ENCODE measurements around the gene ACBD6.

The ACBD6 gene

GRCh38 chr1:180282401-180283044, 219.9 kb downstream of the ACBD6 start:
- H3K4me2 ChIP-seq (ENCODE audit: low read depth, low read length, poor library complexity, severe bottlenecking), result no peak overlapping the region
- peaks cover 75% of the 10 kb centered on the region for H3K36me3 ChIP-seq (ENCODE audit: insufficient read depth, low read length)

DNA sequence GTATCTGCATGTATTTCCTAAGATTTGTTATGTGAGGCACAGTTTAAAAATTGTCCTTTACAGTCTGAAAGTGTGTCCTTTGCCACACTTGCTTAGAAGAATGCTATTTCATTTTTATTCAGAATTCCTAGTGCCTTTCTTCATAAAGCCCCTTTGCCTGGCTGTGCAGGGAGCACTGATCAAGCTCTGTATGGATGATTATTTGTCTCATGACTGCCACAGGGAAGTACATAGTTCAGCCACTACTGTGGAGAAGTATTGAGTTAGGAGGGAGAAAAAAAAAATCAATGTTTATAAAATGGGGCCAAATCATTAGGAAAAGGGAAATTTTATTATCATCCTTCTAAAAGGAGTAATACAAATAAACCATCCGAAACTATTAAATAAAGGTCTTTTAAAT, 220.9 kb downstream of the ACBD6 start:
- no peaks in the 10 kb centered on the region for H3K79me2 ChIP-seq (ENCODE audit: insufficient read depth, low read length)
- no peak overlapping the region for H3K4me2 ChIP-seq (ENCODE audit: low read depth, low read length, poor library complexity, severe bottlenecking)
- no peaks in the 10 kb centered on the region for H3K9me2 ChIP-seq (replicated peaks; ENCODE audit: low read depth, low read length)
- H3F3A ChIP-seq (ENCODE audit: low read depth), result no peaks in the 10 kb centered on the region
- no peaks in the 10 kb centered on the region for H4K20me1 ChIP-seq (ENCODE audit: insufficient read depth, low read length, poor library complexity, severe bottlenecking)
- H2AFZ ChIP-seq (ENCODE audit: low read length), result no peak overlapping the region
- H3K9me3 ChIP-seq (ENCODE audit: insufficient read depth, low read depth, low read length), result no peaks in the 10 kb centered on the region
- H3K4me1 ChIP-seq (ENCODE audit: insufficient read depth, low read length, poor library complexity, severe bottlenecking), result peaks cover 9% of the 10 kb centered on the region
- no peak overlapping the region for H3K9ac ChIP-seq (ENCODE audit: low read depth, low read length, poor library complexity, severe bottlenecking)
- no peak for TF ChIP-seq EZH2phosphoT487 (IDR thresholded peaks at IDR 0.05; ENCODE audit: borderline replicate concordance)
- TF ChIP-seq, protein P1, sequence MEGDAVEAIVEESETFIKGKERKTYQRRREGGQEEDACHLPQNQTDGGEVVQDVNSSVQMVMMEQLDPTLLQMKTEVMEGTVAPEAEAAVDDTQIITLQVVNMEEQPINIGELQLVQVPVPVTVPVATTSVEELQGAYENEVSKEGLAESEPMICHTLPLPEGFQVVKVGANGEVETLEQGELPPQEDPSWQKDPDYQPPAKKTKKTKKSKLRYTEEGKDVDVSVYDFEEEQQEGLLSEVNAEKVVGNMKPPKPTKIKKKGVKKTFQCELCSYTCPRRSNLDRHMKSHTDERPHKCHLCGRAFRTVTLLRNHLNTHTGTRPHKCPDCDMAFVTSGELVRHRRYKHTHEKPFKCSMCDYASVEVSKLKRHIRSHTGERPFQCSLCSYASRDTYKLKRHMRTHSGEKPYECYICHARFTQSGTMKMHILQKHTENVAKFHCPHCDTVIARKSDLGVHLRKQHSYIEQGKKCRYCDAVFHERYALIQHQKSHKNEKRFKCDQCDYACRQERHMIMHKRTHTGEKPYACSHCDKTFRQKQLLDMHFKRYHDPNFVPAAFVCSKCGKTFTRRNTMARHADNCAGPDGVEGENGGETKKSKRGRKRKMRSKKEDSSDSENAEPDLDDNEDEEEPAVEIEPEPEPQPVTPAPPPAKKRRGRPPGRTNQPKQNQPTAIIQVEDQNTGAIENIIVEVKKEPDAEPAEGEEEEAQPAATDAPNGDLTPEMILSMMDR (conservative IDR thresholded peaks at IDR 0.05; ENCODE audit: low read length), result no peak
- H3K27me3 ChIP-seq (ENCODE audit: insufficient read depth, low read length, poor library complexity, severe bottlenecking), result no peaks in the 10 kb centered on the region
- peaks cover 65% of the 10 kb centered on the region for H3K36me3 ChIP-seq (ENCODE audit: insufficient read depth, low read length)
- H3K4me3 ChIP-seq (ENCODE audit: low read length, poor library complexity, severe bottlenecking), result no peak overlapping the region

More at GRCh38 chr1:180282401-180283044, 219.9 kb downstream of the ACBD6 start:
- Histone ChIP-seq H3K4me1 (ENCODE audit: insufficient read depth, low read length, poor library complexity, severe bottlenecking) (peaks cover 9% of the 10 kb centered on the region), H2AFZ (ENCODE audit: low read length) (no peak overlapping the region), H3K9me2 (replicated peaks; ENCODE audit: low read depth, low read length) (no peaks in the 10 kb centered on the region), H3K79me2 (ENCODE audit: insufficient read depth, low read length) (no peaks in the 10 kb centered on the region), H3K9me3 (ENCODE audit: insufficient read depth, low read depth, low read length) (no peaks in the 10 kb centered on the region), H3K27me3 (ENCODE audit: insufficient read depth, low read length, poor library complexity, severe bottlenecking) (no peaks in the 10 kb centered on the region), H4K20me1 (ENCODE audit: insufficient read depth, low read length, poor library complexity, severe bottlenecking) (no peaks in the 10 kb centered on the region), H3K4me3 (ENCODE audit: low read length, poor library complexity, severe bottlenecking) (no peak overlapping the region), H3F3A (ENCODE audit: low read depth) (no peaks in the 10 kb centered on the region), H3K9ac (ENCODE audit: low read depth, low read length, poor library complexity, severe bottlenecking) (no peak overlapping the region)
- TF ChIP-seq, protein P1 (conservative IDR thresholded peaks at IDR 0.05; ENCODE audit: low read length), result no peak
- no peak for TF ChIP-seq EZH2phosphoT487 (IDR thresholded peaks at IDR 0.05; ENCODE audit: borderline replicate concordance)

GRCh38 chr1:180280617-180281016, 221.8 kb downstream of the ACBD6 start:
- H2AFZ ChIP-seq (ENCODE audit: low read length), result no peak overlapping the region
- no peaks in the 10 kb centered on the region for H3K79me2 ChIP-seq (ENCODE audit: insufficient read depth, low read length)
- H3K9me2 ChIP-seq (replicated peaks; ENCODE audit: low read depth, low read length), result no peaks in the 10 kb centered on the region
- H3F3A ChIP-seq (ENCODE audit: low read depth), result no peaks in the 10 kb centered on the region
- no peaks in the 10 kb centered on the region for H3K9me3 ChIP-seq (ENCODE audit: insufficient read depth, low read depth, low read length)
- H3K4me1 ChIP-seq (ENCODE audit: insufficient read depth, low read length, poor library complexity, severe bottlenecking), result peaks cover 9% of the 10 kb centered on the region
- no peak overlapping the region for H3K4me2 ChIP-seq (ENCODE audit: low read depth, low read length, poor library complexity, severe bottlenecking)
- no peak overlapping the region for H3K4me3 ChIP-seq (ENCODE audit: low read length, poor library complexity, severe bottlenecking)
- H3K36me3 ChIP-seq (ENCODE audit: insufficient read depth, low read length), result peaks cover 56% of the 10 kb centered on the region; the same call in 1 of the 2 replicates
- TF ChIP-seq, protein P1 (conservative IDR thresholded peaks at IDR 0.05; ENCODE audit: low read length), result no peak
- no peak for TF ChIP-seq EZH2phosphoT487 (IDR thresholded peaks at IDR 0.05; ENCODE audit: borderline replicate concordance)
- H3K27me3 ChIP-seq (ENCODE audit: insufficient read depth, low read length, poor library complexity, severe bottlenecking), result no peaks in the 10 kb centered on the region
- no peak overlapping the region for H3K9ac ChIP-seq (ENCODE audit: low read depth, low read length, poor library complexity, severe bottlenecking)
- H4K20me1 ChIP-seq (ENCODE audit: insufficient read depth, low read length, poor library complexity, severe bottlenecking), result no peaks in the 10 kb centered on the region
